ENCODE results near the gene BBIP1.

GRCh38 chr10:110947061-110947595 is 28.1 kb upstream of the BBIP1 start:
- TF ChIP-seq GATA2 (IDR thresholded peaks at IDR 0.05; ENCODE audit: low read depth, low read length) (no peak), GATA3 (IDR thresholded peaks at IDR 0.05; ENCODE audit: low read depth, low read length) (no peak)

All from SH-SY5Y (cell line).